ENCODE results near the gene GFOD1. TPM values are rescaled to one million over a fixed set of nuclear protein-coding genes. Genes with fewer than 3 reads are reported as not detected.

Gene GFOD1
- total RNA-seq, 1 donor from 2014 or later = 51.6 TPM

GRCh38 chr6:13528777-13529343, 41.5 kb upstream of the GFOD1 start:
- Histone ChIP-seq H3K36me3 (no peaks in the 10 kb centered on the region), H3K4me3 (no peak overlapping the region), H3K4me1 (peaks cover 48% of the 10 kb centered on the region), H3K9me3 (replicated peaks) (no peaks in the 10 kb centered on the region), H3K27me3 (ENCODE audit: low read depth) (no peaks in the 10 kb centered on the region), H3K27ac (replicated peaks) (peak overlapping the region; percentile 80)
- DNase-seq = no peak
- intact Hi-C loops (cut with micrococcal nuclease) = no loop called here
- TF ChIP-seq CTCF (IDR thresholded peaks at IDR 0.05; ENCODE audit: borderline replicate concordance) = no peak

- intact Hi-C loops (cut with micrococcal nuclease) = no loop called here
- H3K4me3 ChIP-seq = no peak overlapping the region
- H3K27me3 ChIP-seq (ENCODE audit: low read depth) = no peaks in the 10 kb centered on the region
- peak overlapping the region; percentile 80 for H3K27ac ChIP-seq (replicated peaks)
- H3K9me3 ChIP-seq (replicated peaks) = no peaks in the 10 kb centered on the region
- H3K36me3 ChIP-seq = no peaks in the 10 kb centered on the region
- no peak for DNase-seq
- peaks cover 52% of the 10 kb centered on the region for H3K4me1 ChIP-seq
- TF ChIP-seq CTCF (IDR thresholded peaks at IDR 0.05; ENCODE audit: borderline replicate concordance) = peak; percentile 42
Observed at GRCh38 chr6:13528232-13528631, 40.8 kb upstream of the GFOD1 start.

- no peaks in the 10 kb centered on the region for H3K9me3 ChIP-seq (replicated peaks)
- H3K4me3 ChIP-seq = no peak overlapping the region
- TF ChIP-seq CTCF (IDR thresholded peaks at IDR 0.05; ENCODE audit: borderline replicate concordance) = no peak
- no peak for DNase-seq
- H3K27ac ChIP-seq (replicated peaks) = peak overlapping the region; percentile 80
- H3K27me3 ChIP-seq (ENCODE audit: low read depth) = no peaks in the 10 kb centered on the region
- intact Hi-C loops (cut with micrococcal nuclease) = no loop called here
- peaks cover 56% of the 10 kb centered on the region for H3K4me1 ChIP-seq
- no peaks in the 10 kb centered on the region for H3K36me3 ChIP-seq
Observed at GRCh38 chr6:13527671-13528056, 40.3 kb upstream of the GFOD1 start.

- intact Hi-C loops (cut with micrococcal nuclease) = no loop called here
- peak; percentile 29 for DNase-seq
- peaks cover 56% of the 10 kb centered on the region for H3K4me1 ChIP-seq
Observed at GRCh38 chr6:13526727-13527670, 39.6 kb upstream of the GFOD1 start.

GRCh38 chr6:13526357-13526726, 38.9 kb upstream of the GFOD1 start:
- intact Hi-C loops (cut with micrococcal nuclease) = no loop called here
- no peak for DNase-seq
- H3K36me3 ChIP-seq = no peaks in the 10 kb centered on the region
- no peaks in the 10 kb centered on the region for H3K27me3 ChIP-seq (ENCODE audit: low read depth)
- no peak for TF ChIP-seq CTCF (IDR thresholded peaks at IDR 0.05; ENCODE audit: borderline replicate concordance)
- H3K27ac ChIP-seq (replicated peaks) = peak overlapping the region; percentile 80
- H3K9me3 ChIP-seq (replicated peaks) = no peaks in the 10 kb centered on the region
- H3K4me3 ChIP-seq = no peak overlapping the region
- peaks cover 56% of the 10 kb centered on the region for H3K4me1 ChIP-seq

More at GRCh38 chr6:13526727-13527670, 39.6 kb upstream of the GFOD1 start:
- no peaks in the 10 kb centered on the region for H3K36me3 ChIP-seq
- no peaks in the 10 kb centered on the region for H3K27me3 ChIP-seq (ENCODE audit: low read depth)
- no peaks in the 10 kb centered on the region for H3K9me3 ChIP-seq (replicated peaks)
- H3K27ac ChIP-seq (replicated peaks) = peak overlapping the region; percentile 80
- no peak overlapping the region for H3K4me3 ChIP-seq
- no peak for TF ChIP-seq CTCF (IDR thresholded peaks at IDR 0.05; ENCODE audit: borderline replicate concordance)
